GM21786 (cell line): Measurements from ENCODE around the gene IFI30.
"Not testable (repeated sequence)": the region's sequence is repeated elsewhere in the genome, so short reads cannot be mapped to it uniquely, and the experiment has no call there.

ENCODE experiments used
- ATAC-seq: cut with Tn5 transposase; IDR thresholded peaks from one replicate; pipeline ENCODE4 v1.9.1; 2021; ENCODE audit not compliant: unreplicated experiment

Gene IFI30

DNA sequence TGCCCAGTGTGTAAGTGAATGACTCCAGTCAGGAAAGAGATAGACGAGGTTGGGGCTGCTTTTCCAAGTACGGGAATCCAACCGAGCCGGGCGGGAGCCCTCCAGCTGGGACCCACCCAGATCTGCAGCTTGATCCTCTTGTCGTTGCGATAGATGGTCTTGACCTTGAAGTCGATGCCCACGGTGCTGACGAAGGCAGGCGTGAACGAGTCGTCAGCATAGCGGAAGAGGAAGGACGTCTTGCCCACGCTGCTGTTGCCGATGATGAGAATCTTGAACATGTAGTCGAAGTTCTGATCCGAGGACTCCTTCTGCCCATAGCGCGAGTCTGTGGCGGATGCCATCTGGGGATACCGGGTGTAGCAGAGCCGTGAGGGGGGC, 28.8 kb downstream of the IFI30 start:
- no peak for ATAC-seq

DNA sequence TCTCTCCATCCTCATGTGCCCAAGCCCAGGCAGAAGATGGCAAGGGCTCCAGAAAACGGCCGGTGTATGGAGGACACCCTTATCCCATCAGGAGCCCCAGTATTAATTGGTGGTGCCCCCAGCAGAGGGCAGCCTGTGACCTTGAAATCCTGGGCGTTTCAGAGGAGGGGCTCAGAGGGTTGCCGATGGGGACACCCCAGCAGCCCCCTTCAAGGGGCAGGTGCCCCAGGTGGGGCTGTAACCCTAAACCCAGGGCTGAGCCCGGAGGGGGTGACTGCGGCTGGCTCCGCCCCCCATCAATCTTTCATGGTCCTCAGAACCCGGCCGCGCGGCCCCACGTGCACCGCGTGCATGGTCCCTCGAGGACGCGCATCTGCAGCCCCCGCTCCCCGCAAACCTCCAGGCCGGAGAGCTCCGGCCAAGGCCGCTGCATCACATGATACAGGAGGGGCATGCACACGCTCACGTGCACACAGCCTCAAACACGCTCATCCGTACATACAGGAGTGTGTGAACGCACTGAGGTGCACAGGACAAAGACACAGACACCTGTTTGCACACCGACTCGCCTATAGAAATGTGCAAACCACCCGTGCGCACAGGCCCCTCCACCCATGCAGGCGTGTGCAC, 29.3 kb downstream of the IFI30 start:
- ATAC-seq = no peak

DNA sequence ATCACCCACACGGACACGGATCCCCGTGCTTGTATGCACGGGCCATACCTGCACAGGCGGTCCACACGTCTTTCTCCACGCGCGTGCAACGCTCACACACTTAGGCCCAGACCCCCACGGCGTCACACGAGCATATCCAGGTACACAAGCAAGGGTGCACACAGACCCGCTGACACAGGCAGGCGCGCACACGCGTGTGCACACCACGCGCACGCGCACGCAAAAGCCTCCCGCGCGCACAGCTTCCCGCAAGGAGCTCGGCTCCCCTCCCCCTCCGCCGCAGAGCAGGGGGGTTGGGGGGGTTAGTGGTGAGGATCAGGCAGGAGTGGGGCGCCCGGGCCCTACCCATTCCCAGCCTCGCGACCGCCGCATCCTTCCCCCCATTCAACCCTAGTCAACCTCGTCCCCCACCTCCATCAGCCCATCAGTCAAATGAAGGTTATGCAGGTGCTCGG, 29.8 kb downstream of the IFI30 start:
- ATAC-seq = peak; percentile 3

DNA sequence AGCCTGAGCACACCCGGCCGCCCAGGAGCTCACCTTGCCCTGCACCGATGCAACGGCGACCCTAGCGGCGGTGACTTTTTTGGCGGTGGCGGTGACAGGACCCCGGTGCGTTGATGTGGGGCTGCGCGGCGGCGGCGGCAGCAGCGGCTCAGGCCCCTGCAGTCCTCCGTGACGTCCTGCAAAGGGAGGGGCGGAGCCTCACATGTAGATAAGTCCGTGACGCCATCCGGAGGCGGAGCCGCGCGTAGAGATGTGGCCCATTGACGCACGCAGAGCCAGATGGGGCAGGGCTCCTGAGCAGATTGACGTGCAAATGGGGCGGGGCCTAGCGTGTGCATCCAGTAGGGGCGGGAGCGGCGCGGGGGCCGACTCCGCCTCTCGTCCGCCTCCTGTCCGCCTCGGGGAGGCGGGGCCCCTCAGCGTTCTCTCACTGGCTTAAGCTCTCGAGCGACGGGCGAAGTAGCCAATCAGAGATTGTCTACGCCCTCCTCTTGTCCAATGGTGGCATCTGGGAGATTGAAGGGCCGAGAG, 30.3 kb downstream of the IFI30 start, which contains the start of gene RAB3A:
TSS of gene RAB3A (minus strand) at position 180 of the 531 bp plus-strand sequence. CDS start 1,302 bp downstream, outside the sequence.
- peak; percentile 90 for ATAC-seq

DNA sequence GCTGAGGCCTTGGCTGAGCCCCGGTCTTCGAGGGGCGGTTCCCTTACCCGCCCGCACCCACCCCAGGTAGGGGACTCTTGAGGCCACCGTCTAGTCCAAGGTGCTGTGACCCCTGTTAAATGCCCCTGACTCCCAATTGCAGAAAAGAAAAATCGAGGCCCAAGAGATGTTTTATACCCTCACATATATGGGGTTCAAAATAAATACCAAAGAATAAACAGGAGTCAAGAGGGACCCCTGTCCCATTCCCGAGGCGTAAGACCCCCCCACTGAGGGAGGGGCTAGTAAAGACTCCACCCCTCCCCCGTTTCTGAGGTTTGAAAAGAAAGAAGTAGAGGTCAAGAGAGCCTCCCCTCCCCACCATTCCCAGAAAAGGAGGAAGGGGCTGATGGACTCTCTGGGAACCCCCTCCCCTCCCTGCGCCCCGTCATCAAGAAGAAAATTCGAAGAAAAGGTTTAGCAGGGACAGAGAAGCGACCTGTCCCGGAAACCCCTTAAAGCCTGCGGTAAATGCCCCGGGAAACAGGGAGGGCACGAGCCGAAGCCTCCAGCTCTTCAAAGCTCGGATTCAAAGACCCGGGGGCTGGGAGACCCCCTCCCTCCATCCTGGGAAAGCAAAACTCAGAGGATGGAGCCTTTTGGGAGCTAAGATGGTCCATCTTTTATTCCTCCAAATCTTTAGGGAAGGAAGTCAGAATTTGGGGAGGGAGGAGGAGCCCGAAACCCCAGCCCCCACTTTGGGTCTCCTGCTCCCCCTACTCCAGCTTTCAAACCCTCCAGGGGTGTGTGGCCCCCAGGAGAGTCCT, 31.0 kb downstream of the IFI30 start:
- ATAC-seq = peak; percentile 8

DNA sequence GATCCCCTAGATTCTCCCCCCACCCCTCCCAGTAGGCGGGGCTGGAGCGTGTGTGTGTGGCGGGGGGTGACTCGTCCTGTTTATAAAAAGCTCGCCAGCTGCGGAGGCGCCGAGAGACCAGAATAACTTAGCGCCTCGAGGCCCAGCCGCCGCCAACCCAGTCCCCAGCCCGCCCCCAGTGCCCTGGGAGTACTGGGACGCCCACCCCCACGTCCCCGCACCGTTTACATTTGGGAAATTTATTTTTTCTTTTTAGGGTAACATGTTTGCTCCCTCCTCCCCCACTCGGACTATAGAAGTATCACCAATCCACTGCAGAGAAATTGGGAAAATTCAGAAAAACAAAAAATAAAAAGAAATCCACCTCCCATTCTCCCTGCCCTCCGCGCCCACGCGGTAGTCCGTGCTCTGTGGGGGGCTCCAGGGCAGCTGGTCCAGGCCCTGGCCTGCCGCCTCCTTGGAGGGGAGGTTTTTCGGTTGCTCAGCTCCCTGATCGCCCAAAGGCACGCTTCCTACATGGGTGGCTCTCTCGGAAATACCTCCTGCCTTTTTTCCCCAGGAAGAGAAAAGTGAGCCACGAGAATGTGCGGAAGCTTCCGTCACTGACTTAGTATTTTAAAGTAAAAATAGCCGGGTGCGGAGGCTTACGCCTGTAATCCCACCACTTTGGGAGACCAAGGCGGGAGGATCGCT, 31.7 kb downstream of the IFI30 start:
- no peak for ATAC-seq

DNA sequence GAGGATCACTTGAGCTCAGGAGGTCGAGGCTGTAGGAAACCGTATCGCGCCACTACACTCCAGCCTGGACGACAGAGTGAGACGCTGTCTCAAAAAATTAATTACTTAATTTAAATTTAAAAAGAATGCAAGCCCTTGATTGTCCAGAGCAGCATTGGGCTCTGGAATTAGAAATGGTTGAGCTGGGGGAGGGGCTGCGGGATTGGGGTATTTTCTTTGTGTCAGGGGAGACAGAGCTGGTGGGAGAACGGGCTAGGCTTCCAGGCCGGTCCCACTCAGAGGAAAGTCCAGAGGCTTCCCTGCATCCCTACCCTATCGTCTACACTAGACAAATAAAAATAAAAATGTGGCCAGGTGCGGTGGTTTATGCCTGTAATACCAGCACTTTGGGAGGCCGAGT, 32.4 kb downstream of the IFI30 start:
- no peak for ATAC-seq

DNA sequence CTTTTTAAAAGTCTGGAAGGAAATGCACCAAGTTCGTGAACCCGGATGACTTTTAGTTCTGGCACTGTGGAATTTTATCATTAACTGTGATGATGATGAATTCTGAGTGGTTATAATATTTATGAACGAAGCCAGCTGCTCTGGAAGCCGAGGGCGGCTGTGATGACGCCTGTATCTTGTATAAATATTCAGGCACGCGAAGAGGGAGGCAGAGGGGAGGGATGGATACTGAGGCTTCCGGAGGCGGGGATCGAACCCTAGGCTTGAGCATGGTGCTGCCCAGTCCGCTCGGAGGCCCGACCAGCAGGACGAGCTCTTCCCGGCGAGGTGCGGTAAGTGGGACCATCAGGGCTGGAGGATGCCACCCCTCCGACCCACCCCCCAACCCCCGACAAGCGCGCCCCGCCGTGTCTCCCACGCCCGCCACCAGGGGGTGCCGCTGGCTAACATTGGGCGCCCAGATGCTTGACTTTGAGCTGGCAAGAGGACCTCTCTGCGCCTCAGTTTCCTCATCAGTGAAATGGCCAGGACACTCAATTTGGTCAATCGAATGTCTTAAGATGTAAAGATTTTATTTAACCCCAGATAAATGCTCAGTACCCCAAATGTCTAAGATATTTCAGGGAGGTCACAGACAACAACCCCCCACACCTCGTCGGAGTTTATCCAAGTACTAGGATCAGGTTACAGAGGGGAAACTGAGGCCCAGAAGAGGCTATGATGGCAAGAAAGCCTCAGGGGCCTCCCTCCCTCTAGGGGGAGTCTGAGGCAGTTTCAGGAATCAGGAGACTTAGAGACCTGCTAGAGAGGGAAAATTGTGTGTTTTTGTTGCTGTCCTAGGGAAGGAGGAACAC, 34.7 kb downstream of the IFI30 start:
- ATAC-seq = no peak

DNA sequence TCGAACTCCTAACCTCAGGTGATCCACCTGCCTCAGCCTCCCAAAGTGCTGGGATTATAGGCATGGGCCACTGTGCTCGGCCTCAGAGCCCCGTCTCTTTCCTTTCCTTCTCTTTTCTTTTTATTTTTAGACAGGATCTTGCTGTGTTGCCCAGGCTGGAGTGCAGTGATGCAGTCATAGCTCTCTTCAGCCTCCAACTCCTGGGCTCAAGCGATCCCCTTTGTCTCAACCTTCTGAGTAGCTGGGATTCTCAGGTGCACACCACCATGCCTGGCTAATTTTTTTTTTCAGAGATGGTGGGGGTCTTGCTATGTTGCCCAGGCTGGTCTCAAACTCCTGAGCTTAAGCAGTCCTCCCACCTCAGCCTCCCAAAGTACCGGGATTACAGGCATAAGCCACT, 36.3 kb downstream of the IFI30 start:
- ATAC-seq = not testable (repeated sequence)

DNA sequence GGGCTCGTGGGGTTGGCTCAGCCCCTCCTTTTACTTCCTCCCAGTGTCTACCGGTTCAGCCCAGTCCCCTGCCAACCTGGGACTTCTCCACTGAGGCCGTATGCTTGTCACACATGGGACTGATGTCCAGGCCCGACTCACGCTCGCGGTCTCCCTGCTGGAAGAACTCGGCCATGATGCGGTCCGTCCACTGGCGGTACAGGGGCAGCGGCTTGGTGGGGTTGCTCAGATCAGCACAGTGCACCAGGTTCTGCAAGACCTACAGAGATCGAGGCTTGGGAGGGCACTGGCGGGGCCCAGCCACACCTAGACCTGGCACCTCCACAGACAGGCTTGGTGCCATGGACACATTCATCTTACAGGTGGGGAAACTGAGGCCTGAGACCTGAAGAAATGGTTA, 38.1 kb downstream of the IFI30 start:
- ATAC-seq = no peak

DNA sequence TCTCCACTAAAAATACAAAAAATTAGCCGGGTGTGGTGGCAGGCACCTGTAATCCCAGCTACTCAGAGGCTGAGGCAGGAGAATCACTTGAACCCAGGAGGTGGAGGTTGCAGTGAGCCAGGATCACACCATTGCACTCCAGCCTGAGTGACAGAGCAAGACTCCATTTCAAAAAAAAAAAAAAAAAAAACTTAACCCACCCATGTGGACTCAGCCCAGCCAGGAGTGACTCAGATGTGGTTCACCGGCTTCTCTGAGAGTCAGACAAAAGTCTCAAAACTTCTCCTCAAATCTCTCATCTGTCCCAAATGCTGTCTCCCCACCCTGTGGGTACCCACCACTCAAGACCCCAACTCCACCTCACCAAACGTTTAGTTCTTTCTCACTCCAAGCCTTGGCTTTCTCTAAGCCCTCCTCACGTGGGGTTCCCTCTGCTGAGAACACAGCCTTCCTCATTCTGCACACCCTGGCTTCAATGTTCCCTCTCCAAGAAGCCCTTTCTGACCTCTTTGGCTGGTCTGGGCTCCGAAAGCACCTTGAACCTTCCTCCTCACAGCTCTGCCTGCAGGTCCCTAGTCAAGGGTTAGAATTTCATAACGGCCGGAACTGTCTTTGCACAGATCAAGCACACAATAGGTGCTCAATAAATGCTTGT, 41.3 kb downstream of the IFI30 start:
- ATAC-seq = no peak

DNA sequence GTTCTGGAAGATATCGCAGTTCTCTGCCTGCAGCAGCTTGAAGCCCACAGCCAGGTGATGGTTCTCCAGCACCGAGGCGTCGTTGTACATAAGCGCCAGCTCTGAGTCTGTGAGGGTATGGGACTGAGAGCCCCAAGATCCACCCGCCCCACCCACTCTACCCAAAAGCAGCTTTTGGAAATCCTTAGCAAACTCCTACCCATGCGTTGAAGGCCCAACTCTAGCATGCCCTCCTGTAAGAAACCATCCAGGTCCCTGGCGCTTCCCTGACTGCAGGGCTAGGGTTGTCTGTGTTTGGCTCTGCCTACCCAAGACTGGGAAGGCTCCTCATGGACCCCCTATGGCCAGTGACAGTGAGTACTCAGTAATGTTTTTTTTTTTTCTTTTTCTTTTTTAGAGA, 43.2 kb downstream of the IFI30 start:
- no peak for ATAC-seq

DNA sequence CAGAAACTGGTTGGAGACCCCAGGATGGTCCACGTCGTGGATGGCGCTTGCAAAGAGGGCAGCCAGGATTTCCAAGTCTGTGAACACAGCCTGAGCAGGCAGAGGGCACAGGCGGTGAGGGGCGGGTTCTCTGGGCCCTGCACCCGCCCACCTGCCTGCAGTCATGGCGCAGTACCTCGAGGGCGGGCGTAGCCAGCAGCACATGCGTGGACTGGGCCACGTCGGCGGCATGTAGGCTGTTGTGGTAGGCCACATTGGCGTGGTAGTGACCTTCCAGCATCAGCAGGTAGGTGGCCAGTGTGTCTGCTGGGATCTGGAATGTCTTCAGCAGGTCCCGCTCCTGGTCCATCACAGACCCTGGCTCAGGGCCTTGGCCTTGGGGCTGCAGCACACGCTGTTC, 44.5 kb downstream of the IFI30 start:
- ATAC-seq = no peak

DNA sequence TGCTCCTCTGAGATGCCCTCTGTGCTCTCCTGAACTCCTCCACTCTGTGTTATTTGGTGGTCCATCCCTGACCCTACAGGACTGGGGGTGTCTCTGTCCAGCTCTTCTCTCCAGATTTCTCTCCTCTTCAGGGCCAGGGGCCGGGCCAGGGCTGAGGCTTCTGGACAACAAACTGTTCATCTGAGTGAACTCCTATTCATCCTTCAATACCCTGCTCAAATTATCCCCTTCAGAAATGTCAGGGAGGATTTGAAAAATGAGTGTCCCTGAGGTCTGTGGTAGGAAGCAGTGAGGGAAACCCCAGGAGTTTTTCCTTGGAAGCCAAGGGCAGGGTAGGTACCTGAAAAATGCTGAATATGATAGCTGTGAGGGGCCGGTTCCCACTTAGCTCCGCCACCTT, 45.0 kb downstream of the IFI30 start:
- no peak for ATAC-seq

DNA sequence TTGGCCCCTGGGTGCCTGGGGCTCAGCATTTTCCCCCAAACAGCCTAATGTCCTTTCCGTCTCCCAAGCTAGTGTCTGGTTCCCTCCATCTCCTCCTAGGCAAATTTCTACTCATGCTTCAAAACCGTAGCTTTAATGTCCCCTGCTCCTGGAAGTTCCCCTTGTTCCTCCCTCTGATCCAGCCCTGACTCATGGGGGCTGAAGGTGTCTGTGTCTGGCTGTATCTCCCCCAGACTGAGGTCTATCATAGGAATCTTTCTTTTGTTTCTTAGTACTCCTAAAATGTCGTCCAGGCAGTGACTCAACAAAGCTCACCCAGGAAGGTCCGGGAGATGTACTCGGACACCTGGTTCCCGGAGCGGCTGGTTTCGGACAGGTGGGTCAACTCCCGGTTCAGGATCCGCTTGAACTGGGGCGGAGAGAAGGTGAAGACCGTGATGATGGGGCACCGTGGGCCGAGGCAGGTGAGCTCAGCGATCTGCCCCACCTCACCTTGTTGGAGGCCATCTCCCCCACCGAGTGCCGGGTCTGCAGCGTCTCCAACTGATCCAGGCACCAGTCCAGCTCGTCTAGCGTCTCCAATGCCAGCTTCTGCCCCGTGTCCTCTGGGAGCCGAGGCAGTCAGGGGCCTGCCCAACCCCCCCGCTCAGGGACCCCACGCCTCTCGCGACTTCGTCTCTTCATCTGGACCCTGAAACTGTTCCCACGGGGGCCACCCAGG, 46.5 kb downstream of the IFI30 start:
- ATAC-seq = no peak

DNA sequence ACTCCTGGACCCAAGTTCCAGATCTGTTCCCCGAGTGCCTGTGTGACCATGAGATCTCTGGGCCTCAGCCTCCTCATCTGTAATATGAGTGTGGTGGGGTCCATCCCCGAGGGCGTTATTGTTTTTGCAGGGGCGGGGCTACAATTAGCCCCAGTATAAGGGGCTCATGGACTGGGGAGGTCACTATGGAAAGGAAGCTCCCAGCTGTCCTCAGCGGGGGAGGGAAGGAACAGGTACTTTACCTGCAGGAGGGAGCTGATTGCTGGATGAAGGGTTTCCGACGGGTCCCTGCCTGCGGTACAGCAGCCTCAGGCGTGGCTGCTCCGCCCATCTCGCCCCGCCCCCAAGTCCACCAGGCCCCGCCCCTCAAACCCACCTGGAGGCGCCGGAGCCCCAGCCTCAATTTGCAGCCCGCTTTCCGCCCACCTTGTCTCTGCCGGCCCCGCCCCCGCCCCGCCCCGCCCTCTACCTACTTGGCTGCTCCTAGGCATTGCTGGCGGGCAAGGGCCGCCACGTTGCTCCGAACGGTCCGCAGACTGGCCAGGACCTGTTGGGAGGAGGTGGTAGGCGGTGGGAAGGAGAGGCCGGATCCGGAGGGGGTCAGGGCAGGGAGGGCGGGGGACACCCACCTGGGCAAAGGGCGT, 47.1 kb downstream of the IFI30 start:
- no peak for ATAC-seq

DNA sequence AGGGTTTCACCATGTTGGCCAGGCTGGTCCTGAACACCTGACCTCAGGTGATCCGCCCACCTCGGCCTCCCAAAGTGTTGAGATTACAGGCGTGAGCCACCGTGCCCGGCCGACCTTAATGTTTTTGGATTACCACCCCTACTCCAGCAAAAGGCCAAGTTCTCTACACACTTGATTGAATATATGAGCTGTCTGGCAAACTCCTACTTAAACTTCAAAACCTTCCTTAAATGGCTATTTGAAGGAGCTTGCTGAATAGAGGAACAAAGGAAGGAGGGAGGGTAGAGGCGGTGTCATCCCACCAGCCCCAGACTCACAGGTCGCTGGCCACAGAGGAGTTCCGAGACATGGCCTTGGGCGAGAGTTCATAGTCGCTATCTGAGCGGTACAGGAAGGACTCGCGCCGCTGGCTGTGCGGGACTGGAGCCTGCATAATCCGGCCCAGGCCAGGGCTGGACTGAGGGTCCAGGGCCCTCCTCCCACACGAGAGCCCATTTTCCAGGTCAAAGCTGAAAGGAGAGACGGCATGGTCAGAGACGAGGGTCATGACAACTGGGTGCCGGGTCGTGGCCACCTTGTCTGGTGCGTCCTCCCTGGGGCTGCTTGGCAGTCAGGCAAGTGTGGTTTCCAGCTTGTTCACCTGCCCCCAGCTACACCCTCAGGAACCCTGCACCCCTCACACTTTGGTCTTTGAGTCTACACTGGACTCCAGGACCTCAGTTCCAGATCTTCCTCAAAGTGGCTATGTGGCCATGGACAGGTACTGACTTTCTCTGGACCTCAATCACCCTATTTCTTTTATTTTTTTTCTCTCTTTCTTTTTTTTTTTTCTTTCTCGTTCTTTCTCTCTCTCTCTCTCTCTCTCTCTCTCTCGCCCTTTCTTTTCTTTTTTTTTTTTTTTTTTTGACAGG, 48.5 kb downstream of the IFI30 start:
- ATAC-seq = no peak
